Glutamatergic neuron (in vitro differentiated cells): ENCODE data around the gene JPH4. TPM values are rescaled to one million over a fixed set of nuclear protein-coding genes. Genes with fewer than 3 reads are reported as not detected.

Experiments used
- DNase-seq: peaks from one replicate; pipeline ENCODE4 v3.0.0; 2022
- H3K27ac Mint-ChIP-seq: one replicate; pipeline ENCODE4 v1.8.0; 2020; ENCODE audit warnings: mild to moderate bottlenecking, mixed read lengths, inconsistent platforms; ENCODE audit not compliant: unreplicated experiment
- H3K27me3 Mint-ChIP-seq: one replicate; pipeline ENCODE4 v1.8.0; 2020; ENCODE audit warnings: mild to moderate bottlenecking, moderate library complexity, mixed read lengths, inconsistent platforms; ENCODE audit not compliant: unreplicated experiment
- H3K36me3 Mint-ChIP-seq: one replicate; pipeline ENCODE4 v1.8.0; 2020; ENCODE audit warnings: mild to moderate bottlenecking, mixed read lengths, inconsistent platforms; ENCODE audit not compliant: unreplicated experiment
- H3K4me1 Mint-ChIP-seq: one replicate; pipeline ENCODE4 v1.8.0; 2020; ENCODE audit warnings: mild to moderate bottlenecking, low read depth, mixed read lengths, inconsistent platforms; ENCODE audit not compliant: unreplicated experiment
- H3K4me3 Mint-ChIP-seq: one replicate; pipeline ENCODE4 v1.8.0; 2020; ENCODE audit warnings: mild to moderate bottlenecking, mixed read lengths, inconsistent platforms; ENCODE audit not compliant: unreplicated experiment
- H3K9me3 Mint-ChIP-seq: one replicate; pipeline ENCODE4 v1.8.0; 2020; ENCODE audit warnings: mild to moderate bottlenecking, moderate library complexity, mixed read lengths, inconsistent platforms; ENCODE audit not compliant: unreplicated experiment
- long read RNA-seq: library from polyadenylated mRNA; unstranded; transcript quantifications from one replicate; pipeline ENCODE4 v2.0.0, GENCODE V29; 2020; ENCODE audit not compliant: unreplicated experiment
- total RNA-seq: library from RNA; stranded (reverse); fragmentation: NEBNext Ultra II Directional; extraction: Animal tissue kit (Norgen Biotek cat#: 25700); gene quantifications from one replicate; pipeline ENCODE4 v1.2.1, GENCODE V29; 2021; ENCODE audit not compliant: unreplicated experiment
- TF ChIP-seq, protein P1 (sequence below): fragments of 200-600 bp; sonication (generic); IDR thresholded peaks from one replicate; pipeline ENCODE4 v1.5.0; 2021; ENCODE audit not compliant: partially characterized antibody, unreplicated experiment

Gene JPH4
- total RNA-seq = 52.7 TPM
- long read RNA-seq, partial matches to known transcripts = 3 of 4 reads
- long read RNA-seq, other reads (novel, unspliced or antisense) = 1 of 4 reads

GRCh38 chr14:23578560-23579310 is at the start of gene JPH4:
JPH4 (minus strand) TSS chr14:23578790; CDS start chr14:23577453, 1,337 bp downstream.
- H3K27ac Mint-ChIP-seq = peak within 1 kb of the TSS; percentile 91
- DNase-seq = peak; percentile 83
- peaks cover 8% of the 10 kb centered on the region for H3K9me3 Mint-ChIP-seq
- peaks cover 3% of the 10 kb centered on the region for H3K36me3 Mint-ChIP-seq
- peaks cover 4% of the 10 kb centered on the region for H3K4me1 Mint-ChIP-seq
- TF ChIP-seq, protein P1, sequence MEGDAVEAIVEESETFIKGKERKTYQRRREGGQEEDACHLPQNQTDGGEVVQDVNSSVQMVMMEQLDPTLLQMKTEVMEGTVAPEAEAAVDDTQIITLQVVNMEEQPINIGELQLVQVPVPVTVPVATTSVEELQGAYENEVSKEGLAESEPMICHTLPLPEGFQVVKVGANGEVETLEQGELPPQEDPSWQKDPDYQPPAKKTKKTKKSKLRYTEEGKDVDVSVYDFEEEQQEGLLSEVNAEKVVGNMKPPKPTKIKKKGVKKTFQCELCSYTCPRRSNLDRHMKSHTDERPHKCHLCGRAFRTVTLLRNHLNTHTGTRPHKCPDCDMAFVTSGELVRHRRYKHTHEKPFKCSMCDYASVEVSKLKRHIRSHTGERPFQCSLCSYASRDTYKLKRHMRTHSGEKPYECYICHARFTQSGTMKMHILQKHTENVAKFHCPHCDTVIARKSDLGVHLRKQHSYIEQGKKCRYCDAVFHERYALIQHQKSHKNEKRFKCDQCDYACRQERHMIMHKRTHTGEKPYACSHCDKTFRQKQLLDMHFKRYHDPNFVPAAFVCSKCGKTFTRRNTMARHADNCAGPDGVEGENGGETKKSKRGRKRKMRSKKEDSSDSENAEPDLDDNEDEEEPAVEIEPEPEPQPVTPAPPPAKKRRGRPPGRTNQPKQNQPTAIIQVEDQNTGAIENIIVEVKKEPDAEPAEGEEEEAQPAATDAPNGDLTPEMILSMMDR = no peak
- H3K4me3 Mint-ChIP-seq = peak within 1 kb of the TSS; percentile 88
- peaks cover 22% of the 10 kb centered on the region for H3K27me3 Mint-ChIP-seq

DNA sequence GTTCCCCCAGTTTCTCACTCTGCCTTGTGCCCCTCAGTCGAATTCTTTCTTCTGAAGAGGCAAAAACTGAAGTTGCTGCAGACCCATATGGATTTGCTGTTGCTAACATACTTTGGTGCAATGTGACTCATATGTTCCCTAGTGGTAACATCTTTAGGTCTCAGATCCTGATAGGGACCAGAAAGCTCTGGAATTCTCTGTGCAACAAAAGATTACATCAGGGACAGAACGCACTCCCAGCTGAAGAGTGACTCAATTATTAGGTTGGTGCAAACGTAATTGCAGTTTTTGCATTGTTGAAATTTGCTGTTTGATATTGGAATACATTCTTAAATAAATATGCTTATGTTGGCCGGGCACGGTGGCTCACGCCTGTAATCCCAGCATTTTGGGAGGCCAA is 49.4 kb upstream of the JPH4 start:
- Mint-ChIP-seq H3K27ac (no peak overlapping the region), H3K4me1 (peaks cover 11% of the 10 kb centered on the region), H3K4me3 (no peak overlapping the region), H3K27me3 (no peaks in the 10 kb centered on the region), H3K36me3 (peaks cover 5% of the 10 kb centered on the region), H3K9me3 (peaks cover 4% of the 10 kb centered on the region)
- no peak for DNase-seq
- TF ChIP-seq, protein P1 = no peak

- Mint-ChIP-seq H3K36me3 (peaks cover 5% of the 10 kb centered on the region), H3K9me3 (peaks cover 2% of the 10 kb centered on the region), H3K27me3 (no peaks in the 10 kb centered on the region), H3K27ac (no peak overlapping the region), H3K4me3 (no peak overlapping the region), H3K4me1 (peaks cover 5% of the 10 kb centered on the region)
- DNase-seq = no peak
- TF ChIP-seq, protein P1 = no peak
Observed at GRCh38 chr14:23626946-23627345, 48.4 kb upstream of the JPH4 start.

DNA sequence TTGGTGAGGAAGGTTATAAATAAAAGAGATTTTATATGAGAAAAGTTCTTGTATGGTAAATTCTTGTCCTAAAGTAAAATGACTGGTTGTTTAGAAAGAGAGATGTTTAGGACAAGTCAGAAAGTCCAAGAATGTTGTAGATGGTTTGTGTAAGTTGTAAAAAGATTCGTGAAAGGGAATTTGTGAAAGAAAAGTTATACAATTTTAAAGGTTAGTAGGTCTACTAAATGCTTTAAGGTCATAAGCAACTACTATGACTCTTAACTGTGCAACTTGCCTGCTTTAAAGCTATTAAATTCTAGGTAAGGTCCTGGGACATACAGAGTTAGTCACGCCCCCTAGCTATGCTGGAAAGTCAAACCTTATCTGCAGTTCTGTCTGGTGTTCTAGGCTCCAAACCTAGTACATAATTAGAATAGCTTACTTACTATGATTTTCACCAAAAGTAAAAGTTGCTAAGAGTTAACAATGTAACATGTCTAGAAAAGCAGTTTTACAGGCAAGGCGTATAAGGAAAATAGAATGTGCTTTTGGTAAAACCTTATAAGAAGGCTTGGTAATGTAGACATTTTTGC is 46.3 kb upstream of the JPH4 start:
- Mint-ChIP-seq H3K9me3 (peaks cover 2% of the 10 kb centered on the region), H3K4me3 (no peak overlapping the region), H3K27ac (no peak overlapping the region), H3K36me3 (peaks cover 5% of the 10 kb centered on the region), H3K4me1 (no peaks in the 10 kb centered on the region), H3K27me3 (no peaks in the 10 kb centered on the region)
- TF ChIP-seq, protein P1 = no peak
- DNase-seq = no peak

- no peaks in the 10 kb centered on the region for H3K27me3 Mint-ChIP-seq
- no peaks in the 10 kb centered on the region for H3K4me1 Mint-ChIP-seq
- H3K27ac Mint-ChIP-seq = no peak overlapping the region
- TF ChIP-seq, protein P1 = no peak
- DNase-seq = no peak
- peaks cover 2% of the 10 kb centered on the region for H3K9me3 Mint-ChIP-seq
- peaks cover 5% of the 10 kb centered on the region for H3K36me3 Mint-ChIP-seq
- H3K4me3 Mint-ChIP-seq = no peak overlapping the region
Observed at GRCh38 chr14:23623962-23624361, 45.4 kb upstream of the JPH4 start.
